ENCODE results near the gene KRT6A. TPM values are rescaled to one million over a fixed set of nuclear protein-coding genes. Genes with fewer than 3 reads are reported as not detected.

KRT6A gene
- total RNA-seq, 1 experiment from 2014 or later = 55.9 TPM

- Histone ChIP-seq H4K20me1 (ENCODE audit: insufficient read depth) (no peaks in the 10 kb centered on the region), H3K27me3 (ENCODE audit: insufficient read depth, low read depth) (no peaks in the 10 kb centered on the region), H3K4me2 (no peak overlapping the region), H3K79me2 (ENCODE audit: low read depth) (no peaks in the 10 kb centered on the region), H3K4me3 (no peak overlapping the region), H2AFZ (no peak overlapping the region), H3K27ac (no peak overlapping the region), H3K4me1 (replicated peaks; ENCODE audit: insufficient read depth) (no peaks in the 10 kb centered on the region), H3K9me3 (ENCODE audit: insufficient read depth, low read depth) (peaks cover 11% of the 10 kb centered on the region; the same call in 1 of the 2 replicates), H3F3A (ENCODE audit: insufficient read depth, low read depth) (no peaks in the 10 kb centered on the region), H3K9me2 (ENCODE audit: insufficient read depth) (no peaks in the 10 kb centered on the region), H3K36me3 (ENCODE audit: low read depth) (no peaks in the 10 kb centered on the region)
- ChIA-PET POLR2A (ENCODE audit: unreplicated experiment) (no interaction called here), CTCF (interaction anchor here (1.8 kb wide), 1 partner anchor 14 kb away, joined by 5 read pairs; no protein-coding TSS in a partner anchor)
- intact Hi-C loops (cut with micrococcal nuclease; ENCODE audit: unreplicated experiment) = no loop called here
- no peak for TF ChIP-seq CTCF (conservative IDR thresholded peaks at IDR 0.05)
- no peak for DNase-seq
- no TSS peak for BruUV-seq (replicated peaks)
Observed at GRCh38 chr12:52508211-52508610, 15.2 kb upstream of the KRT6A start.

- ChIA-PET POLR2A (ENCODE audit: unreplicated experiment) (interaction anchor here (0.7 kb wide), 1 partner anchor 463 kb away, joined by 4 read pairs; no protein-coding TSS in a partner anchor), CTCF (interaction anchor here (0.6 to 1.8 kb wide), 2 partner anchors 13 to 65 kb away, joined by 3 to 5 read pairs; no protein-coding TSS in a partner anchor)
- Histone ChIP-seq H3K9me3 (ENCODE audit: insufficient read depth, low read depth) (peaks cover 11% of the 10 kb centered on the region; the same call in 1 of the 2 replicates), H3K27me3 (ENCODE audit: insufficient read depth, low read depth) (no peaks in the 10 kb centered on the region), H3K4me1 (replicated peaks; ENCODE audit: insufficient read depth) (no peaks in the 10 kb centered on the region), H3K4me3 (no peak overlapping the region), H3K36me3 (ENCODE audit: low read depth) (no peaks in the 10 kb centered on the region), H3K4me2 (no peak overlapping the region), H2AFZ (no peak overlapping the region), H3F3A (ENCODE audit: insufficient read depth, low read depth) (no peaks in the 10 kb centered on the region), H3K9me2 (ENCODE audit: insufficient read depth) (no peaks in the 10 kb centered on the region), H4K20me1 (ENCODE audit: insufficient read depth) (no peaks in the 10 kb centered on the region), H3K27ac (no peak overlapping the region), H3K79me2 (ENCODE audit: low read depth) (no peaks in the 10 kb centered on the region)
- no TSS peak for BruUV-seq (replicated peaks)
- intact Hi-C loops (cut with micrococcal nuclease; ENCODE audit: unreplicated experiment) = no loop called here
- DNase-seq = peak in 1 of 2 experiments; percentile 36
- peak; percentile 70 for TF ChIP-seq CTCF (conservative IDR thresholded peaks at IDR 0.05)
- TF ChIP-seq EZH2 (IDR thresholded peaks at IDR 0.05; ENCODE audit: low read depth) = no peak
Observed at GRCh38 chr12:52506858-52507715, 14.0 kb upstream of the KRT6A start.

GRCh38 chr12:52502877-52503276 is 9.8 kb upstream of the KRT6A start:
- no peaks in the 10 kb centered on the region for H3K36me3 ChIP-seq (ENCODE audit: low read depth)

More at GRCh38 chr12:52502877-52503276, 9.8 kb upstream of the KRT6A start:
- Histone ChIP-seq H3K9me2 (ENCODE audit: insufficient read depth) (no peaks in the 10 kb centered on the region), H4K20me1 (ENCODE audit: insufficient read depth) (no peaks in the 10 kb centered on the region), H3K4me1 (replicated peaks; ENCODE audit: insufficient read depth) (no peaks in the 10 kb centered on the region), H2AFZ (no peak overlapping the region), H3K27me3 (ENCODE audit: insufficient read depth, low read depth) (no peaks in the 10 kb centered on the region), H3K9me3 (ENCODE audit: insufficient read depth, low read depth) (0 out of 2 replicates have a peak, but pooled peaks cover 10% of the 10 kb centered on the region), H3F3A (ENCODE audit: insufficient read depth, low read depth) (no peaks in the 10 kb centered on the region), H3K4me3 (no peak overlapping the region), H3K79me2 (ENCODE audit: low read depth) (no peaks in the 10 kb centered on the region), H3K27ac (no peak overlapping the region), H3K4me2 (no peak overlapping the region)
- POLR2A ChIA-PET (ENCODE audit: unreplicated experiment) = no interaction called here
- TF ChIP-seq CTCF (conservative IDR thresholded peaks at IDR 0.05) = no peak
- TF ChIP-seq EZH2 (IDR thresholded peaks at IDR 0.05; ENCODE audit: low read depth) = no peak
- no peak for DNase-seq
- no TSS peak for BruUV-seq (replicated peaks)
- intact Hi-C loops (cut with micrococcal nuclease; ENCODE audit: unreplicated experiment) = no loop called here
- CTCF ChIA-PET = interaction anchor here (1.0 kb wide), 1 partner anchor 117 kb away, joined by 3 read pairs; no protein-coding TSS in a partner anchor

All from PC-9 (cell line).